GM18520 (cell line): ENCODE data around the gene FERD3L.

ENCODE experiments used
- ATAC-seq: cut with Tn5 transposase; IDR thresholded peaks from one replicate; pipeline ENCODE4 v1.9.1; 2021; ENCODE audit not compliant: unreplicated experiment

Gene FERD3L

DNA sequence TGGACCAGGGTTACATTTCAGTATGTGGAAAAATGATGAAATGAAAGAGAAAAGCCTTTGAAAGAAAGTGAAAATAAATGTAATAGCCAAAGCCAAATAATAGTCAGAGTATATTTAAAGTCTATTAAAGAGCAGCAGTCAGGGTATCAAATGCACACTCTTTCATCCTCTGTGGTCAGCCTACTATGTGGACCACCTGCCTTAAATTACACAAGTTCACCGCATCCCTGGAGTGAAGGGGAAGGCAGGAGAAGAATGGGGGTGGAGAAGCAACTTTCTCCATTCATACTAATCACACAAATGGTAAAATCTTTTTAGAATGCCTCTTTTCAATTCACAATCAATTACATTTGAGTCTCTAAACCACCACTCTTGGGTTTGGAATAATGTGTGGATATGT, 43.7 kb downstream of the FERD3L start:
- no peak for ATAC-seq

DNA sequence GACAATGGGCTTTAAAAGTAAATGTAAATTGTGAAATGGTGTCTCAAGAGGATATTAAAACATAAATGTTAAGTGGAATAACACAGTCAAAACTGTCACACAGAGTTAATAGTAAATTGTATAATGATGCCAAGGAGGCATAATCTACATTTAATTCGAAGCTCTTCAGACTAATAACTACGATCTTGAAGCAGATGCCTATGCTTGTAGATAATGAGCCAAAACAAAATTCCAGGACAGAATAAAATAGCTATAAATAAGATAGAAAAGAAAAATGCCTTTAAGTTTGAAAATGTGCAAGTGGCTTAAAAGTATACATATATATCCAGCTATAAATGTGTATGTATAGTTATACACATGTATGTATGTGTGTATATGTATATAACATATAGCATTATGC, 45.3 kb downstream of the FERD3L start:
- ATAC-seq, result no peak

DNA sequence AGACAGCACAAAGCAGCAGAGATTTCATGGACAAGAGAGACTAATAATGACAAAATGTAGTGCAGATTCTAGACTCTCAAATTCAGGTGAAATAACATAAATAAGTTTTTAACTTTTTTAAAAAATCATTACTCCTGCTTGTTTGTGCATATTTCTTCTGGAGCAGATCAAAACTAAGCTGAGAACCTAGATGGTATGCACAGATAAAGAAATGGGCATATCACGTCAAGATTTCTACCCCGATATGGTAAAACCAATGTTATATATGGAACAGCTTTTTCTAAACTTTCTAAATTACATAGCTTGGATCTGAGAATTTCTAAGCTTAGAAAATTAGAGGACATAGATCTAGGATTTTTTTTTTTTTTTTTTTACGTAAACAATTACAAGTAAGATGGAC, 46.0 kb downstream of the FERD3L start:
- ATAC-seq, result no peak

DNA sequence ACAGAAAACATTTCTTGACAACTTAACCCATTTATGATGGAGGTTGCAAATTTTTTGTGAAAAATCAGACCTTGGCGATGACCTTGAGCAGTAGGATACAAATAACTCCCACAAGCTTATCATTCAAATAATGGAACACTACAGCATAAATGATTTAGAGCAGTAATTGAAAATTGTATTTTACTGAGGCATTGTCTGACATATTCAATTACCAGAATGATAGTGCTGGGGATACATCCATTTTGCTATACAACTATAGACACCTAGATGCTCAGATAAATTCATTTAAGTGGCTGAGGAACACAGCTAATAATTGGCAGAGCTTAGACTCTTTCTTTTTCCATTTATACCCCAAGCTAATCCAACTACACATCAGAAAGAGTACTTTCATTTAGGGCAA, 46.7 kb downstream of the FERD3L start:
- no peak for ATAC-seq

GRCh38 chr7:19097165-19098055, 47.8 kb downstream of the FERD3L start:
- no peak for ATAC-seq

DNA sequence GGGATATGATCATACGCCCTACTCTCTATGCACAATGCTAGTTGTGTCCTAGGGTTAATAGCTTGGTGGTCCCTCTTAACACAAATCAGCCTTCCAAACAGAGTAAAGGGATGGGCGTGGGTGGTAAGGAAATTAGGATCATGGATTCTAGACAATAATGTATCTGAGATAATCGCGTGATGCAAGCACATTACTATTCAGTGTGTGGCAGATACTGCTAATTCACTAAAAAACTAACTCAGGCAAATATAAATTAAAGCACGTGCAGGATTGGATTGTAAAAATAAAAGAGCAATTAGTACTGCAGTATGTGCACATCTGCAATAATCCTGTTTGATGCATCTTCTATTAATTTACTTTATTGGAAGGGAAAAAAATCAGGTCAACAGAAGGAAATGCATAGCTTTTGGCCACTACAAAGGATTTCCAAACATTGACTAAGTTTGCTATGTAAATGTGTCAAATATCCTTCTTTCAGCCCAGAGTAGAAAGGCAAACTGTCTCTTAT, 49.8 kb downstream of the FERD3L start:
- no peak for ATAC-seq
